H54 (cell line): ENCODE data around the gene CEP131.

ENCODE experiments used
- DNase-seq: peaks from one replicate; pipeline ENCODE4 v3.0.0; 2011; ENCODE audit warnings: low spot score, mixed read lengths; ENCODE audit not compliant: insufficient read length
- FAIRE-seq: peaks from 3 replicates; lab custom pipeline; 2011; peaks lifted over from hg19 to GRCh38; lab: Jason Lieb, UNC
- POLR2A ChIP-seq: IDR thresholded peaks from 2 replicates; pipeline ENCODE4 v1.6.1; 2011; ENCODE audit warnings: low read depth, mild to moderate bottlenecking, low read length

The CEP131 gene

GRCh38 chr17:81167194-81167524 lies 55.6 kb downstream of the CEP131 start:
- FAIRE-seq = no peak
- TF ChIP-seq POLR2A = no peak
- no peak for DNase-seq

GRCh38 chr17:81166033-81166492 lies 56.7 kb downstream of the CEP131 start, which contains the start of gene AATK:
Gene AATK, minus strand, starts transcription at chr17:81166221. Its CDS starts 229 bp downstream, at chr17:81165992.
- no peak for FAIRE-seq
- no peak for DNase-seq
- TF ChIP-seq POLR2A = no peak

GRCh38 chr17:81165246-81166032 lies 57.3 kb downstream of the CEP131 start, which contains the start of gene PVALEF:
Gene PVALEF, plus strand, starts transcription at chr17:81165507. Its CDS starts 15,720 bp downstream, at chr17:81181227.
- no peak for DNase-seq
- TF ChIP-seq POLR2A = no peak
- FAIRE-seq = no peak

DNA sequence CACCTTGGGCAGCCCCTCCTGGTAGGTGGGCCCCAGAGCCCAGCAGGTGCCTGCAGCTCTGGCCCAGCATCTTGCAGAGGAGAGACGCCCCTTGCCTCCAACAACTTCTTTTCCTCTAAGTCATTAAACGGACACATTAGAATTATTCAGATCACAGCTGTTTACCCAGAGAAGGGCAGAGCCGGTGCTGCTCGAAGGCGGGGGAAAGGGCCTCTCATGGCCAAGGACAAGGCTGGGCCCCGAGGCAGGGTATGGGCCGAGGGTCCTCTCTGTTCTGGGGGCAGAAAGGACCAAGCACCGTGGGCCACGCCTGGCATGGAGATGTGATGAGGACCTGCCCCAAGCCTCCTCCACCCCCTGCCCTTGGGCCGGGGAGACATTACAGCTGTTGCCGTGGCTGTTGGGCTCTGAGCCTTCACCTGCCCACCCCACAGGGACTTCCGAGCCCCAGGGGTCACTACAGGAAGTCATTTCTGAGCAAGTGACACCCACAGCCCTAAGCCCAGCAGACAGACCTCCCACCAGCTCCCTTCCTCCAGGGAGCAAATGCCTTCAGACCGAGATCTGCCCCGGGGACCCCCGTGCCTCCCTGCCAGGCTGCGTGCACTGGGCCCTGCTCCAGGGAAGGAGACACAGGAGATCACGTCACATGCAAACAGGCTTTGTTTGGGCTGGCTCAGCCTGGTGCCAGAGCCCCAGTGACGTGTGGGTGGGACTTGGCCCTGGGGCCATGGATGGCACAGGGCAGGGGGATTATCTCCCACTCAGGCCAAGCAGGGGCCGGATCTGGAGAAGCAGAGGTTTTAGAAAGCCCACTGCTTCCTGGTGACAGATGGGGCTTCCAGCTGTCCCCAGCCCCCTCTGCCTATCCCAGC lies 58.2 kb downstream of the CEP131 start:
- FAIRE-seq = no peak
- no peak for DNase-seq
- TF ChIP-seq POLR2A = no peak

GRCh38 chr17:81163703-81164370 lies 58.9 kb downstream of the CEP131 start:
- no peak for DNase-seq
- TF ChIP-seq POLR2A = no peak
- no peak for FAIRE-seq

DNA sequence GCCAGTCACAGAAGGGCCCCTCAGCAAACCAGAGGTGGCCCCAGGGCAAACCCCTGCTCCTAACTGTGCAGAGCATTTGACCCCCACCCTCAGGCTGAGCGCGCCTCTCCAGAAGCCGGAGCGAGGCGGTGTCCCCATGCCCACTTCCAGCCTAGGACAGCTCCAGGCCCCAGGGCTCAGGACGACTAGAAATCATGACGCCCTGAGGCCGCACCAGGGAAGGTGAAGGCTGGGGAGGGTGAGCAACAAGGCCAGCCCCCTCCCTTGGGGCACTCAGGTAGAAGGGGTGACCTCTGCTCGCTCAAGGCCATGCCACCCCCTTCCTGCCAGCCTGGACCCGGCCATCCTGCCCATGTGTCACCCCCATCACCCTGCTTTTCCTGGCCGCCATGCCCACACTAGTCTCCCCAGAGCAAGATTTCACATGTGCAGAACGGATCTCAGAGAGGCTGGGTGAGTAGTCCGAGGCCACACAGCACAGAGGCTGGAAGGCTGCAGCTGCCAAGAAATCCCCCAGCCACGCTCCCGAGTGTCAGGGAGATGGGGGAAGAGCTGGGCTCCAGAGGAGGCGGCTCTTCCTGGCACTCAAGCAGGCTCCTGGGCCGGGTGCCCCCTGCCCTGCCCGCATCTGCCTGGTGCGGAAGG lies 59.6 kb downstream of the CEP131 start:
- FAIRE-seq = no peak
- no peak for DNase-seq
- TF ChIP-seq POLR2A = no peak

- DNase-seq = no peak
- FAIRE-seq = no peak
- TF ChIP-seq POLR2A = no peak
Measured at GRCh38 chr17:81162491-81162890, 60.3 kb downstream of the CEP131 start.

- no peak for TF ChIP-seq POLR2A
- FAIRE-seq (no peak), DNase-seq (no peak)
Measured at GRCh38 chr17:81161972-81162371, 60.8 kb downstream of the CEP131 start.

DNA sequence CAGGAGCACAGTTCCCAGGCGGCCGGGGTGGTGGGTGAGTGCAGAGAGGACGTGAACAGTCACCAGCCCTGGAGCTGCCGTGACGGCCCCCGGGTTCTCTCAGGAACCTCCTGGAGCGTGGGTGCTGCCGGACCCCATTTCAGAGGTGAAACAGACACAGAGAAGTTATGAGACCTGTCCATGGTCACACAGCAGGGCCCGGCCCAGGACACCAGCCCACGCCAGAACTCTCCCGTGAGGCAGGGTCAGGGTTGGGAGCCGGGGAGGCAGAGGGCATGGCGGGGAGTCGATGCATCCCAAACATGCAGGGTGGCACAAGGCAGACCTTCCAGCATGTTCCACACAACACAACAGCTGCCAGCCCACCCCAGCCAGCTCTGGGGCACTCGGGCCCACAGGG lies 61.2 kb downstream of the CEP131 start:
- DNase-seq (no peak), FAIRE-seq (no peak)
- TF ChIP-seq POLR2A = no peak

DNA sequence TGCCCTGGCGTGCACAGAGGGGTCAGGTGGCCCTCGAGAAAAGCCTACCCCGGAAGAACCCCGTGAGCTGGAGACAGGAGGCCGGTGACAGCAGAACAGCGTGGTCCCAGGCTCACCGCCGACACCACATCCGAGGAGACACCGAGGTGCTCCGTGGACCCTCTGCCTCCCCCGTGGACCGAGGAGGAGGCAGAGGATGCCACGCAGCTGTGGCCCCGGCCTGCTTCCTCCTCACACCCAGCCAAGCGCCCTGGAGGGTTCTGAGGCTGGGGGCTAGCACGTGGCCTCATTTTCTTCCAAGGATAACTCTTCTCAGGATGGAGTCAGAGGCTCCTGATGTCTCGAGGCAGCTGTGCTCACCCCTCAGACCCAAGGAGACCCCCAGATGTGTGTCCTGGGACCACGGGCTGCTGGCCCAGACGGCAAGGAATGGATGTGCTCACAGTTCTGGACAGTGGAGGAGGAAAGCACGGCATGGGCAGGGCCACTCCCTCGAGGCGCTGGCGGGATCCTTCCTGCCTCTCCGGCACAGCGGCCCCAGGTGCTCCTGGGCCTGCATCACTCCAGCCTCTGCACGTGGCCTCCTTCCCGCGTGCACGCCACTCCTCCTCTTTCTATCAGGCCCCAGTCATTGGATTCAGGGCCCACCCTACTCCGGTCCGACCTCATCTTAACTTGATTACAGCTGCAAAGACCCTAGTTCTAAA lies 61.9 kb downstream of the CEP131 start:
- TF ChIP-seq POLR2A = no peak
- DNase-seq = no peak
- FAIRE-seq = no peak

DNA sequence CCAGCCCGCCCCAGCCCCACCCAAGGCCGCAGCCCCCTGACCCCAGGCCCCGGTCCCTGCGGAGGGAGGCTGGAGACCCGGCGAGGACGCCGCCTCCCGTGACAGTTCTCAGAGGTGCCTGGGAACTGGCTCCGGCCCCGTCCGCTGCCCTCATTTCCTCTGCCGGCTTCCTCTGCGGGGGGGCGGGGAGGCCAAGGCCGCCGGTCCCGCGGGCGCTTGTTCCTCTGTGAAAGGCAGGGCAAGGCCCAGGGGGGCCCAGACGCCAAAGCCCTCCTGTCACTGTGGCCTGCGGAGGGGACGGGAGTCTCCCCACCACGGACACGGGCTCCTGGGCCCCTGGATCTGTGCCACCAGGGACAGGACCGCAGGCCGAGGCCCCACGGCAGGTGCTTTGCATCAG lies 62.5 kb downstream of the CEP131 start:
- TF ChIP-seq POLR2A = no peak
- FAIRE-seq = no peak
- DNase-seq = no peak

DNA sequence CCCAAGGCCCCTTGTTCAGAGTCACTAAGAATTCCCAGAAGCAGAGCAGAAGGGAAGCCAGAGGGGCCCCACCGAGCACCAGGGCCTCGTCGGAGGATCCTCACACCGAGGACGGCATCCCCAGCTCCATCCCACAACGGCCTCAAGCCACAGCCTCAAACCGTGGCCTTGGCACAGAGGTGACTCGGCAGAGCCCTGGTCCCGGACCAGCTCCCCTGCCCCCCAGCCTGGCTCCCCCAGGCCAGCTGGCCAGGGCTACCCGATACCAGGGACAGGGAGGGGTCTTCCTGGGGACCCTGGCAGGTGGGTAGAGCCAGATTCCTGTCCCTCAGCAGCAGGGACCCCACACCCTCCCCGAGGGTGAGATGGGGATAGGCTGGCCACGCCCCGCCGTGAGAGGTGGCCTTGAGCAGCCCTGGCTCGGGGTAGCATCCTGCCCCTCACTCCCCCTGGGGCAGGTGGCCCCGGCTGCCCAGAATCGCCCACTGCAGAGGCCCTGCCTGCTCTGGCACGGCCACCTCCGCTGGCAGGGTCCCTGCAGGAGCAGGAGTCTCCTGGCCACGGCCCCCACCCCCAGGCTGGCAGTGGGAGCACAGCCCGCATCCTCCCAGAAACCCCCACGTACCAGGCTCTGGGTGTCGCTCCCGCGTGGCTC lies 63.0 kb downstream of the CEP131 start:
- FAIRE-seq (no peak), DNase-seq (no peak)
- TF ChIP-seq POLR2A = no peak
